ENCODE results near the gene HOXC4.
"Not testable (repeated sequence)": the region's sequence is repeated elsewhere in the genome, so short reads cannot be mapped to it uniquely, and the experiment has no call there.

- TF ChIP-seq, protein P1, sequence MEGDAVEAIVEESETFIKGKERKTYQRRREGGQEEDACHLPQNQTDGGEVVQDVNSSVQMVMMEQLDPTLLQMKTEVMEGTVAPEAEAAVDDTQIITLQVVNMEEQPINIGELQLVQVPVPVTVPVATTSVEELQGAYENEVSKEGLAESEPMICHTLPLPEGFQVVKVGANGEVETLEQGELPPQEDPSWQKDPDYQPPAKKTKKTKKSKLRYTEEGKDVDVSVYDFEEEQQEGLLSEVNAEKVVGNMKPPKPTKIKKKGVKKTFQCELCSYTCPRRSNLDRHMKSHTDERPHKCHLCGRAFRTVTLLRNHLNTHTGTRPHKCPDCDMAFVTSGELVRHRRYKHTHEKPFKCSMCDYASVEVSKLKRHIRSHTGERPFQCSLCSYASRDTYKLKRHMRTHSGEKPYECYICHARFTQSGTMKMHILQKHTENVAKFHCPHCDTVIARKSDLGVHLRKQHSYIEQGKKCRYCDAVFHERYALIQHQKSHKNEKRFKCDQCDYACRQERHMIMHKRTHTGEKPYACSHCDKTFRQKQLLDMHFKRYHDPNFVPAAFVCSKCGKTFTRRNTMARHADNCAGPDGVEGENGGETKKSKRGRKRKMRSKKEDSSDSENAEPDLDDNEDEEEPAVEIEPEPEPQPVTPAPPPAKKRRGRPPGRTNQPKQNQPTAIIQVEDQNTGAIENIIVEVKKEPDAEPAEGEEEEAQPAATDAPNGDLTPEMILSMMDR (IDR thresholded peaks at IDR 0.05) = not testable (repeated sequence)
- TF ChIP-seq EP300, POLR2AphosphoS5 (IDR thresholded peaks at IDR 0.05): not testable (repeated sequence)
Measured at GRCh38 chr12:54098644-54099043, 45.0 kb downstream of the HOXC4 start.
